PC-3 (cell line): ENCODE data around the gene CCDC158. TPM values are rescaled to one million over a fixed set of nuclear protein-coding genes. Genes with fewer than 3 reads are reported as not detected.

Experiments used
- ATAC-seq: fragments of 200-7000 bp; cut with Tn5 transposase; 2 replicates; pipeline ENCODE4 v1.9.1; 2020; ENCODE audit warnings: mild to moderate bottlenecking, moderate library complexity
- BruUV-seq: library from RNA; stranded (reverse); fragments of 400-500 nt; replicated peaks from 2 replicates; lab custom pipeline; 2021; lab: Mats Ljungman, UMichigan
- CTCF ChIA-PET: fragments of 300-600 bp; sonication (Branson Sonifier 250); formaldehyde crosslinking; loops from one replicate; lab custom pipeline; 2022; ENCODE audit warnings: antibody characterized with exemption; lab: Charles Lee
- POLR2A ChIA-PET: fragments of 300-600 bp; sonication (Branson Sonifier 250); formaldehyde crosslinking; loops from one replicate; lab custom pipeline; 2022; ENCODE audit warnings: antibody characterized with exemption; ENCODE audit not compliant: unreplicated experiment; lab: Charles Lee
- DNase-seq: peaks from one replicate; pipeline ENCODE4 v3.0.0-alpha.2; 2015
- H2AFZ ChIP-seq: fragments of 300-600 bp; sonication (generic); 2 replicates; pipeline ENCODE4 v1.6.0; 2016; ENCODE audit warnings: antibody characterized with exemption, low read length
- H3F3A ChIP-seq: fragments of 300-600 bp; sonication (generic); one replicate; pipeline ENCODE4 v1.6.0; 2017; ENCODE audit warnings: antibody characterized with exemption, low read length, control low read depth, mild to moderate bottlenecking; ENCODE audit not compliant: unreplicated experiment
- H3K27ac ChIP-seq: fragments of 300-600 bp; sonication (generic); 2 replicates; pipeline ENCODE4 v1.5.1; 2016; ENCODE audit warnings: mild to moderate bottlenecking, low read length
- H3K27me3 ChIP-seq: fragments of 300-600 bp; sonication (generic); 2 replicates; pipeline ENCODE4 v1.6.1; 2016; ENCODE audit warnings: low read length, mixed read lengths
- H3K36me3 ChIP-seq: fragments of 300-600 bp; sonication (generic); 2 replicates; pipeline ENCODE4 v1.6.1; 2016; ENCODE audit warnings: low read depth, mixed run types, low read length, mixed read lengths
- H3K4me1 ChIP-seq: fragments of 300-600 bp; sonication (generic); 2 replicates; pipeline ENCODE4 v1.5.1; 2016; ENCODE audit warnings: low read length; ENCODE audit not compliant: insufficient read depth
- H3K4me2 ChIP-seq: fragments of 300-600 bp; sonication (generic); 2 replicates; pipeline ENCODE4 v1.6.0; 2016; ENCODE audit warnings: low read length
- H3K4me3 ChIP-seq: fragments of 300-600 bp; sonication (generic); 2 replicates; pipeline ENCODE4 v1.5.1; 2016; ENCODE audit warnings: mild to moderate bottlenecking, low read length, mixed read lengths
- H3K79me2 ChIP-seq: fragments of 300-600 bp; sonication (generic); 2 replicates; pipeline ENCODE4 v1.6.1; 2017; ENCODE audit warnings: low read length, mixed read lengths
- H3K9ac ChIP-seq: fragments of 300-600 bp; sonication (generic); 2 replicates; pipeline ENCODE4 v1.6.0; 2016; ENCODE audit warnings: mild to moderate bottlenecking, low read length
- H3K9me2 ChIP-seq: fragments of 300-600 bp; sonication (generic); replicated peaks from 2 replicates; pipeline ENCODE4 v1.6.1; 2016; ENCODE audit warnings: mixed run types, low read length, mixed read lengths
- H3K9me3 ChIP-seq: fragments of 300-600 bp; sonication (generic); 2 replicates; pipeline ENCODE4 v1.6.1; 2016; ENCODE audit warnings: low read length, mixed read lengths
- H4K20me1 ChIP-seq: fragments of 300-600 bp; sonication (generic); 2 replicates; pipeline ENCODE4 v1.6.1; 2016; ENCODE audit warnings: low read length, mixed read lengths
- CTCF ChIP-seq: fragments of 300-600 bp; sonication (generic); conservative IDR thresholded peaks from 2 replicates; pipeline ENCODE4 v1.5.1; 2017; ENCODE audit warnings: antibody characterized with exemption, low read depth, mild to moderate bottlenecking, low read length
- EZH2 ChIP-seq: fragments of 300-600 bp; sonication (generic); IDR thresholded peaks from one replicate; pipeline ENCODE4 v1.6.1; 2017; ENCODE audit warnings: antibody characterized with exemption, mild to moderate bottlenecking, low read length; ENCODE audit not compliant: unreplicated experiment
- EZH2phosphoT487 ChIP-seq: fragments of 300-600 bp; sonication (generic); IDR thresholded peaks from 2 replicates; pipeline ENCODE4 v1.6.1; 2018; ENCODE audit warnings: mild to moderate bottlenecking, antibody characterized with exemption, low read length, borderline replicate concordance
- intact Hi-C: fragments of 100-400 bp; cut with micrococcal nuclease; formaldehyde crosslinking; loops from 2 replicates; pipeline ENCODE4 v1.9.0; 2023
- total RNA-seq: library from RNA; depleted of rRNA; stranded (reverse); fragments of >200 nt; gene quantifications from 2 replicates; pipeline ENCODE4 v1.2.3, GENCODE V29; 2014

Gene CCDC158
- total RNA-seq, 1 experiment from 2014 or later, result not detected

DNA sequence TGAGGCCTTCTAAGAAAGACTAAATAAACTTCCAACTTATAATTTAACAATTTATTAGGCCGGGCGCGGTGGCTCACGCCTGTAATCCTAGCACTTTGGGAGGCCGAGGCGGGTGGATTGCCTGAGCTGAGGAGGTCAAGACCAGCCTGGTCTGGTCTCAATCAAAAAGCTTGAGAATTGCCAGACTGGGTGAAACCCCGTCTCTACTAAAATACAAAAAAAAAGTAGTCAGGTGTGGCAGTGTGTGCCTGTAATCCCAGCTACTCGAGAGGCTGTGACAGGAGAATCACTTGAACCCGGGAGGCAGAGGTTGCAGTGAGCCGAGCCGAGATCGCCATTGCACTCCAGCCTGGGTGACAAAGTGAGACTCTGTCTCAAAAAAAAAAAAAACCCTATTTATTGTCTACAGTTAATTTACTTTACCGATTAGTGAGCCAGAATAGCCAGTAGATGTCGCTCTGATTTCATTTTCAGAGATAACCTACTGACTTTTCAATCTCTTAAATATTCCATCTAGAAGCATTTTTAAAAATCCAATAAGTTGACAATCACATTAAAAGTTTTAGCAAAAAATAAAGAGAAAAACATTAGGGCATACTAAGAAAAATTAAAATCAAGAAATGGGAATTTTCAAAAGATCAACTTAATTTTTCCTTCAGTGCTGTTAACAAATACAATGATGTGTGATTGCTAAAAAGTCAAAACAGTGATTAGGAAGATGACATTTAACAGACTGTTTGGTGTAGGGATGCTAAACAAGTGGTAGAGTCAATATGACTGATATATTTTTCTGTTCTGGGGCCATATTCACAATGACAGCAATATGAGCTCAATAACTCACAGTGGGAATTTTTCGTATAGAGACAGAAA lies 9.8 kb upstream of the CCDC158 start:
- ATAC-seq (peak; percentile 43), DNase-seq (peak; percentile 71)
- peak overlapping the region; percentile 22; the same call in 1 of the 2 replicates for H3K9ac ChIP-seq
- H3K9me3 ChIP-seq, result no peaks in the 10 kb centered on the region
- H3K27ac ChIP-seq, result no peak overlapping the region
- H3K4me2 ChIP-seq, result peak overlapping the region; percentile 65
- ChIA-PET POLR2A (interaction anchor here (0.6 kb wide), 1 partner anchor 130 kb away, joined by 3 read pairs; no protein-coding TSS in a partner anchor), CTCF (interaction anchor here (0.6 to 1.0 kb wide), 3 partner anchors 74 kb away, joined by 3 to 4 read pairs (median 3); no protein-coding TSS in a partner anchor)
- intact Hi-C loops, result loop anchor here (1.0 to 5.0 kb wide), 3 partner anchors 75 to 612 kb away; no protein-coding TSS in a partner anchor
- H3K79me2 ChIP-seq, result no peaks in the 10 kb centered on the region
- no peaks in the 10 kb centered on the region for H3K9me2 ChIP-seq
- peak; percentile 76 for TF ChIP-seq CTCF
- no peak for TF ChIP-seq EZH2
- H3K4me3 ChIP-seq, result peak overlapping the region; percentile 37; the same call in 1 of the 2 replicates
- no peaks in the 10 kb centered on the region; the same call in 1 of the 2 replicates for H3K36me3 ChIP-seq
- H4K20me1 ChIP-seq, result no peaks in the 10 kb centered on the region
- BruUV-seq, result no TSS peak
- H3K4me1 ChIP-seq, result 0 out of 2 replicates have a peak, but pooled peaks cover 3% of the 10 kb centered on the region
- no peaks in the 10 kb centered on the region for H3K27me3 ChIP-seq
- peak overlapping the region; percentile 79 for H2AFZ ChIP-seq
- H3F3A ChIP-seq, result no peaks in the 10 kb centered on the region

- H3K27ac ChIP-seq, result no peak overlapping the region
- H4K20me1 ChIP-seq, result no peaks in the 10 kb centered on the region
- no peak overlapping the region for H3K4me2 ChIP-seq
- ATAC-seq, result no peak
- no peak overlapping the region for H2AFZ ChIP-seq
- BruUV-seq, result no TSS peak
- DNase-seq, result no peak
- intact Hi-C loops, result loop anchor here (5.0 kb wide), 2 partner anchors 318 to 613 kb away; no protein-coding TSS in a partner anchor
- no peaks in the 10 kb centered on the region for H3F3A ChIP-seq
- no peaks in the 10 kb centered on the region; the same call in 1 of the 2 replicates for H3K36me3 ChIP-seq
- no peak overlapping the region for H3K4me3 ChIP-seq
- POLR2A ChIA-PET, result no interaction called here
- TF ChIP-seq EZH2phosphoT487 (no peak), CTCF (no peak), EZH2 (no peak)
- H3K9ac ChIP-seq, result no peak overlapping the region
- CTCF ChIA-PET, result no interaction called here
- H3K79me2 ChIP-seq, result no peaks in the 10 kb centered on the region
- H3K9me3 ChIP-seq, result no peaks in the 10 kb centered on the region
- H3K27me3 ChIP-seq, result no peaks in the 10 kb centered on the region
- H3K4me1 ChIP-seq, result no peaks in the 10 kb centered on the region
- H3K9me2 ChIP-seq, result no peaks in the 10 kb centered on the region
Measured at GRCh38 chr4:76429636-76430035, 8.7 kb upstream of the CCDC158 start.
